GM18867 (cell line): ENCODE results near the gene SYNGR3.
"Not testable (repeated sequence)": the region's sequence is repeated elsewhere in the genome, so short reads cannot be mapped to it uniquely, and the experiment has no call there.

Experiments
- ATAC-seq: cut with Tn5 transposase; IDR thresholded peaks from one replicate; pipeline ENCODE4 v1.9.1; 2021; ENCODE audit warnings: mild to moderate bottlenecking, moderate library complexity; ENCODE audit not compliant: unreplicated experiment

Gene SYNGR3

GRCh38 chr16:2027024-2028010 is 37.5 kb downstream of the SYNGR3 start:
- ATAC-seq: no peak

DNA sequence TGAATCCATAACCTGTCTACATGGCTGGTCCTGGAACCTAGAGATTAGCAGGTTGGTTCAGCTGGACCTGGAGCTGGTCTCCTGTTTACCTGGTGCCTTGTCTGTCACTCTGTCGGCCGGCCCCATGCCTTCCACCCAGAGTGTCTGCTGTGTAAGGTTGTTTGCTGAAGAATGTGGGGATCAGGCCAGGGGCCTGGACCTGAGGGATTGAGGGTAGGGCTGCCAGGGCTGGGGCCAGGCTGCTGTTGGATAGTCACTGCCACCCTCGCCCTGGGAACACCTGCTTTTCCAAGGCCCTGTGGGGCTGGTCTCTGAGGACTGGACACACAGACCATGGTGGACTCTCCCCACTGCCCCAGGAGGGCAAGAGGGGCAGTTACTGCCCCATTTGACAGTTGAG is 38.4 kb downstream of the SYNGR3 start:
- no peak for ATAC-seq

GRCh38 chr16:2028620-2029220 is 39.0 kb downstream of the SYNGR3 start:
- no peak for ATAC-seq

GRCh38 chr16:2029350-2029749 is 39.6 kb downstream of the SYNGR3 start:
- no peak for ATAC-seq

GRCh38 chr16:2030036-2030435 is 40.3 kb downstream of the SYNGR3 start:
- no peak for ATAC-seq

DNA sequence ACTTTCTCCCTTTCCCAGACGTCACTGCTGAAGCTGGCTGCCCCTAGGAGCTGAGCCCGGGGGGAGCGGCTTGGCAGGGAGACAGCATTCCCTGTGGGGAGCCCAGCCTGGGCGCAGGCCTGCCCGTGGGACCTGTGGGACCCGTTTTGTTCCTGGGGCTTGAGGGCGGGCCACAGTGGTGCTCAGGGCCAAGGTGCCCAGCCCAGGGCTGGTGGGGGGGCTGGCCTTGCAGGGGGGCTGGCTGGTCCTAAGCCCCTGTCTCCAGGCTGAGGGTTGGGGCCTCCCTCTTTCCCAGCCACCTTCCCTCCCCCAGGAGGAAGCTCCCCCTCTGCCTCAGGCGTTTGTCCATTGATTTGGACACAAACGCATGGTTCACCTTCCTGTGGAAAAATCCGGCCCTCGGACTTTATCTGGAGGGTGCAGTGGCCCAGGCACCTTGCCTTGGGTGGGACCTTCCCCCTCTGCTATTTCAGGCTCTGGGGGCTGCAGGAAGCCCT is 41.4 kb downstream of the SYNGR3 start:
- no peak for ATAC-seq

- ATAC-seq: no peak
Observed at GRCh38 chr16:2032285-2033056, 42.7 kb downstream of the SYNGR3 start.

DNA sequence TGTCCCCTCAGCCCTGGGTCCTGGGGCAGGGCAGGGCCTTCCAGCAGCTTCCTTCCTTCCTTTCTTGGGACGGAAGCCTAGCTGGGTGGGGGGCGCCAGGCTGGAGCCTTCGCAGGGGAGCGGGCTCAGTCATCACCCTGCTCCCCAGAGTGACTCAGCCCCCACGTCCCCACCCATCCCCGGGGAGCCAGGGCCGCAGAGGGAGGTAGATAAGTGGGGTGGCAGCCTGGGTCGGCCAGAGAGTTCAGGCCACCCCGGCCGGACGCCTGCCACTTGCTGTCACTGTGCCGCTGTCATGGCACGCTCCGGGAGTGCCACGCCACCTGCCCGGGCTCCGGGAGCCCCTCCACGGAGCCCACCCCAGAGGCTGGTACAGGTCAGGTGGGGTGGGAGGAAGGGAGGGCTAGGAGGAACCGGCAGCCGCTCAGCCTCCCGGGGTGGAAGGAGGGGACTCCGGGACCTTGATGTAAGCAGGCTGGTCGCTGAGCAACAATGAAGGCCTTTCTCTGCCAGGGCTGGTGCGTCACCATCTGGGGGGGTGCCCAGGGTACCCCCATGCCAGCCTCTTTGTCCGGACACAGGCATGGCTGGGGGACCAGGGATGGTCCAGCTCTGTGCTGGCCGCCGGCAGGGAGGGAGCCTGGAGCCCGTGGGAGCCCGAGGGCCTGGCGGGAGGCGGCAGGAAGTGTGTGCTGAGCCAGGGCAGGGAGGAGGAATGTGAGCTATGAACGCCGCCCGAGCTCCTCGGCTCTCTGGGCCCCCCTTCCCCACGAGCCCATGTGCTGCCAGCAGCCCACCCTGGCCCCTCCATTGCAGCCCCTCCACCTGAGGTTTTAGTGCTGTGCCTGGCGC is 43.5 kb downstream of the SYNGR3 start:
- no peak for ATAC-seq

DNA sequence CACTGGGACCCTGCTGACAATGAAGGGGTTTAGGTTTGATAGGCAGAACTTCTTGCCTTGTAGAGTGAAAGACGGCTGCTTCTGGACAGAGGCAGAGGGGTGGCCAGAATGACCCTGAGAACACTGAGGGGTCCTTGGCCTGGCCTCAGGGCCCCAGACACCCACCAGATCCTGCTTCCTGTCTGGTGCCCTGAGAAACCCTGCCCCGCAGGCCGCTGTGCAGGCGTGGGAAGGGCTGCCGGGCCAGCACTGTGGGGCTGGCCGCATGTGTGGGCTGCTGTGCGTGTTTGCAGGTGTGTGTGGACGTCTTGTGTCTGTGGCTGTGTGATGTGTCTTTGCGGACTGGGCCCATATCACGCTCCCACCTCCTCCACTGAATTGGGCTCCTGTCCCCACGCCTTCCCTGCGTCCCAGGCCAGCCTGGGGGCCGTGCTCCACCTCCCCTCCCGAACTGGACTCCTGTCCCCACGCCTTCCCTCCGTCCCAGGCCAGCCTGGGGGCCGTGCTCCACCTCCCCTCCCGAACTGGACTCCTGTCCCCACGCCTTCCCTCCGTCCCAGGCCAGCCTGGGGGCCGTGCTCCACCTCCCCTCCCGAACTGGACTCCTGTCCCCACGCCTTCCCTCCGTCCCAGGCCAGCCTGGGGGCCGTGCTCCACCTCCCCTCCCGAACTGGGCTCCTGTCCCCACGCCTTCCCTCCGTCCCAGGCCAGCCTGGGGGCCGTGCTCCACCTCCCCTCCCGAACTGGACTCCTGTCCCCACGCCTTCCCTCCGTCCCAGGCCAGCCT is 44.3 kb downstream of the SYNGR3 start:
- ATAC-seq: not testable (repeated sequence)

DNA sequence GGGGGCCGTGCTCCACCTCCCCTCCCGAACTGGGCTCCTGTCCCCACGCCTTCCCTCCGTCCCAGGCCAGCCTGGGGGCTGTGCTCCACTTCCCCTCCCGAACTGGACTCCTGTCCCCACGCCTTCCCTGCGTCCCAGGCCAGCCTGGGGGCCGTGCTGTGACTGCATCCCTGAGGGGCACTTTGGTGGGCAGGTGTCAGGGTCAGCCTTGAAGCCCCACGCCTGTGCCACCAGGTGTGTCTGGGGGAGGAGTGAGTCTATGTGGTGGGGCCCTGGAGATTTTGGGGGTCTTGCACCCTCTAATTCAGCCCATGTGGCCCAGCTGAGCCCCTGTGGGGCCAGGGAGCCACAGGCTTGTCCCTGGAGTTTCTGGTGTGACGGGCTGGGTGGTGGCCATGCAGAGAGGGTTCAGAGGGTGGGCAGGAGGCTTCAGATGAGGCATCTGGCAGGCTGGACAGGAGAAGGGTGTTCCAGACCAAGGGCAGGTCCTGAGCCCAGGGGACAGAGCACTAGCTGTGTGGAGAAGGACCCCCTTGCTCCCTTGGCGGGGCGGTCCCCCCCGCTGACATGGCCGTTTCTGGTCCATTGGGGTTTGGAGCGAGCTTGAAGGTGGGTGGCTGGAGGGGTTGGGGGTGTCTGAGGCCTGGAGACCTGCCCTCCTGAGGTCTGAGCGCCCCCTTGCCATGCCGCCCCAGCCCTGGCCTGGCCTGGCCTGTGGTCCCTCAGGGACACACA is 45.1 kb downstream of the SYNGR3 start:
- no peak for ATAC-seq

GRCh38 chr16:2035431-2036199 is 45.8 kb downstream of the SYNGR3 start:
- ATAC-seq: no peak

GRCh38 chr16:2036200-2036966 is 46.6 kb downstream of the SYNGR3 start:
- ATAC-seq: no peak

GRCh38 chr16:2037115-2037514 is 47.3 kb downstream of the SYNGR3 start:
- ATAC-seq: no peak

DNA sequence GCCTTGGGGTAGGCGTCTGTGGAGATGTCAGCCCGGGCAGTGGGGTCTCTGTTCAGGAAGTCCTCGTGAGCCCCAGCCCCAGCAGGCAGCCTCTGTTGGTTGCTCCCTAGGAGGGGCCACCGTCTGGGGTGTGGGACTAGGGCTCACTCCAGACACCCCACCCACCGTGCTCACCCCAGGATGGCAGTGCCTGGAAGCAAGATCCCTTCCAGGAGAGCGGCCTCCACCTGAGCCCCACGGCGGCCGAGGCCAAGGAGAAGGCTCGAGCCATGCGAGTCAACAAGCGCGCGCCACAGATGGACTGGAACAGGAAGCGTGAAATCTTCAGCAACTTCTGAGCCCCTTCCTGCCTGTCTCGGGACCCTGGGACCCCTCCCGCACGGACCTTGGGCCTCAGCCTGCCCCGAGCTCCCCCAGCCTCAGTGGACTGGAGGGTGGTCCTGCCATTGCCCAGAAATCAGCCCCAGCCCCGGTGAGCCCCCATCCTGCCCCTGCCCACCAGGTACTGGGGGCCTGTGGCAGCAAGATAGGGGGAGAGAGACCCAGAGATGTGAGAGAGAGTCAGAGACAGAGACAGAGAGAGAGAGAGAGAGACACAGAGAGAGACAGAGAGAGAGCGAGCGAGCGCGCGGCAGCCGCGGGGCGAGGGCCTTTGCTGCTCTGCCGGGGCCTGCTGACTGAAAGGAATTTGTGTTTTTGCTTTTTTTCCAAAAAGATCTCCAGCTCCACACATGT is 48.0 kb downstream of the SYNGR3 start:
- no peak for ATAC-seq

GRCh38 chr16:2038382-2039231 is 48.8 kb downstream of the SYNGR3 start:
- ATAC-seq: no peak
